Astrocyte (in vitro differentiated cells and primary cell): ENCODE data around the gene MYBPC1. TPM values are rescaled to one million over a fixed set of nuclear protein-coding genes. Genes with fewer than 3 reads are reported as not detected.

ENCODE experiments used
- DNase-seq: peaks from one replicate; pipeline ENCODE4 v3.0.0-alpha.2; 2010; ENCODE audit warnings: low read depth
- FAIRE-seq: peaks from 2 replicates; lab custom pipeline; 2011; peaks lifted over from hg19 to GRCh38; lab: Jason Lieb, UNC
- H2AFZ ChIP-seq: 2 replicates; pipeline ENCODE4 v1.6.0; 2012; ENCODE audit warnings: low read depth, low read length, inconsistent platforms
- H3K27ac ChIP-seq: 2 replicates; pipeline ENCODE4 v1.5.1; 2011; ENCODE audit warnings: low read depth, low read length, inconsistent platforms
- H3K27me3 ChIP-seq: 2 replicates; pipeline ENCODE4 v1.6.0; 2011; ENCODE audit warnings: low read length, inconsistent platforms; ENCODE audit not compliant: insufficient read depth
- H3K36me3 ChIP-seq: 2 replicates; pipeline ENCODE4 v1.5.1; 2011; ENCODE audit warnings: low read length, inconsistent platforms; ENCODE audit not compliant: insufficient read depth
- H3K4me1 ChIP-seq: 2 replicates; pipeline ENCODE4 v1.5.1; 2011; ENCODE audit warnings: low read length, inconsistent platforms; ENCODE audit not compliant: insufficient read depth
- H3K4me2 ChIP-seq: 2 replicates; pipeline ENCODE4 v1.6.0; 2012; ENCODE audit warnings: low read length, inconsistent platforms
- H3K4me3 ChIP-seq: 2 replicates; pipeline ENCODE4 v1.5.1; 2011; ENCODE audit warnings: low read depth, mild to moderate bottlenecking, low read length, inconsistent platforms; ENCODE audit not compliant: insufficient read depth
- H3K79me2 ChIP-seq: 2 replicates; pipeline ENCODE4 v1.6.0; 2012; ENCODE audit warnings: mild to moderate bottlenecking, low read length, inconsistent platforms; ENCODE audit not compliant: insufficient read depth
- H3K9ac ChIP-seq: 2 replicates; pipeline ENCODE4 v1.6.0; 2012; ENCODE audit warnings: mild to moderate bottlenecking, low read length, inconsistent platforms
- H3K9me3 ChIP-seq: 2 replicates; pipeline ENCODE4 v1.5.1; 2012; ENCODE audit warnings: low read depth, mild to moderate bottlenecking, low read length, inconsistent platforms; ENCODE audit not compliant: insufficient read depth
- H4K20me1 ChIP-seq: 2 replicates; pipeline ENCODE4 v1.6.0; 2012; ENCODE audit warnings: low read length, inconsistent platforms; ENCODE audit not compliant: insufficient read depth
- H3K27ac Mint-ChIP-seq: one replicate; pipeline ENCODE4 v1.8.0; 2021; ENCODE audit warnings: mild to moderate bottlenecking, mixed read lengths; ENCODE audit not compliant: unreplicated experiment
- H3K27me3 Mint-ChIP-seq: one replicate; pipeline ENCODE4 v1.8.0; 2021; ENCODE audit warnings: low read depth, mixed read lengths; ENCODE audit not compliant: unreplicated experiment
- H3K36me3 Mint-ChIP-seq: one replicate; pipeline ENCODE4 v1.8.0; 2021; ENCODE audit warnings: low read depth, mixed read lengths; ENCODE audit not compliant: unreplicated experiment
- H3K4me1 Mint-ChIP-seq: one replicate; pipeline ENCODE4 v1.8.0; 2021; ENCODE audit warnings: low read depth, mixed read lengths; ENCODE audit not compliant: unreplicated experiment
- H3K4me3 Mint-ChIP-seq: one replicate; pipeline ENCODE4 v1.8.0; 2021; ENCODE audit warnings: mild to moderate bottlenecking, moderate library complexity, mixed read lengths; ENCODE audit not compliant: unreplicated experiment
- H3K9me3 Mint-ChIP-seq: one replicate; pipeline ENCODE4 v1.8.0; 2021; ENCODE audit warnings: mild to moderate bottlenecking, mixed read lengths; ENCODE audit not compliant: unreplicated experiment
- EZH2 ChIP-seq: IDR thresholded peaks from 2 replicates; pipeline ENCODE4 v1.6.1; 2012; ENCODE audit warnings: mild to moderate bottlenecking, low read length, inconsistent platforms; ENCODE audit not compliant: insufficient read depth
- total RNA-seq: library from RNA; stranded (reverse); gene quantifications from 2 replicates; pipeline ENCODE4 v1.2.1, GENCODE V29; 2021
- TF ChIP-seq, protein P1 (sequence below): IDR thresholded peaks from 2 replicates; pipeline ENCODE4 v1.5.1; 2011; ENCODE audit warnings: low read depth, mild to moderate bottlenecking, inconsistent platforms, low read length, moderate library complexity; ENCODE audit not compliant: insufficient read depth

MYBPC1 gene
- total RNA-seq, 1 donor from 2014 or later: not detected

DNA sequence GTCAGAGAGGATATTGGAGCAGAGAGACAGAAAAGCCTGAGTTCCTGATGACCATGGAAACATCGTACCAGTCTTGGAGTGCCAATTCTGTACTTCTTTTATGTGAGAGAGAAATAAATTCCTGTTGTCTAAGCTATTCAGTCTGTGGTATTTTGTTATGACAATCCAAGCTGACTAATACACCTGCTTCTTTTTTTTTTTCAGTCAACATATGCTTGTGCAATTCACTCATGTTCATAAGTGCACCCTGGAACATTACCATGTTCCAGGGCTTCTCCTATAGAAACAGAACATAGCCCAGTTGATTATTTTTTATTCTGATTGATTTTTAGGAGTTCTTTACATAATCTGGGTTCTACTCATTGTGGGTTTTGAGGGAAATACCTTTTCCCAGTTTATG is 100.9 kb downstream of the MYBPC1 start:
- H3K27ac ChIP-seq: no peak overlapping the region
- TF ChIP-seq, protein P1, sequence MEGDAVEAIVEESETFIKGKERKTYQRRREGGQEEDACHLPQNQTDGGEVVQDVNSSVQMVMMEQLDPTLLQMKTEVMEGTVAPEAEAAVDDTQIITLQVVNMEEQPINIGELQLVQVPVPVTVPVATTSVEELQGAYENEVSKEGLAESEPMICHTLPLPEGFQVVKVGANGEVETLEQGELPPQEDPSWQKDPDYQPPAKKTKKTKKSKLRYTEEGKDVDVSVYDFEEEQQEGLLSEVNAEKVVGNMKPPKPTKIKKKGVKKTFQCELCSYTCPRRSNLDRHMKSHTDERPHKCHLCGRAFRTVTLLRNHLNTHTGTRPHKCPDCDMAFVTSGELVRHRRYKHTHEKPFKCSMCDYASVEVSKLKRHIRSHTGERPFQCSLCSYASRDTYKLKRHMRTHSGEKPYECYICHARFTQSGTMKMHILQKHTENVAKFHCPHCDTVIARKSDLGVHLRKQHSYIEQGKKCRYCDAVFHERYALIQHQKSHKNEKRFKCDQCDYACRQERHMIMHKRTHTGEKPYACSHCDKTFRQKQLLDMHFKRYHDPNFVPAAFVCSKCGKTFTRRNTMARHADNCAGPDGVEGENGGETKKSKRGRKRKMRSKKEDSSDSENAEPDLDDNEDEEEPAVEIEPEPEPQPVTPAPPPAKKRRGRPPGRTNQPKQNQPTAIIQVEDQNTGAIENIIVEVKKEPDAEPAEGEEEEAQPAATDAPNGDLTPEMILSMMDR: no peak
- TF ChIP-seq EZH2: no peak
- peaks cover 19% of the 10 kb centered on the region for H3K79me2 ChIP-seq
- Mint-ChIP-seq H3K36me3 (no peaks in the 10 kb centered on the region), H3K27ac (no peak overlapping the region), H3K4me3 (peak overlapping the region; percentile 62), H3K4me1 (peaks cover 4% of the 10 kb centered on the region), H3K9me3 (no peaks in the 10 kb centered on the region), H3K27me3 (peaks cover 4% of the 10 kb centered on the region)
- DNase-seq: peak; percentile 34
- no peaks in the 10 kb centered on the region for H3K27me3 ChIP-seq
- no peak overlapping the region for H2AFZ ChIP-seq
- no peaks in the 10 kb centered on the region for H3K36me3 ChIP-seq
- peaks cover 6% of the 10 kb centered on the region for H3K4me1 ChIP-seq
- H3K9ac ChIP-seq: no peak overlapping the region
- H3K4me3 ChIP-seq: no peak overlapping the region
- no peak overlapping the region for H3K4me2 ChIP-seq
- FAIRE-seq: no peak
- H4K20me1 ChIP-seq: no peaks in the 10 kb centered on the region
- H3K9me3 ChIP-seq: no peaks in the 10 kb centered on the region

DNA sequence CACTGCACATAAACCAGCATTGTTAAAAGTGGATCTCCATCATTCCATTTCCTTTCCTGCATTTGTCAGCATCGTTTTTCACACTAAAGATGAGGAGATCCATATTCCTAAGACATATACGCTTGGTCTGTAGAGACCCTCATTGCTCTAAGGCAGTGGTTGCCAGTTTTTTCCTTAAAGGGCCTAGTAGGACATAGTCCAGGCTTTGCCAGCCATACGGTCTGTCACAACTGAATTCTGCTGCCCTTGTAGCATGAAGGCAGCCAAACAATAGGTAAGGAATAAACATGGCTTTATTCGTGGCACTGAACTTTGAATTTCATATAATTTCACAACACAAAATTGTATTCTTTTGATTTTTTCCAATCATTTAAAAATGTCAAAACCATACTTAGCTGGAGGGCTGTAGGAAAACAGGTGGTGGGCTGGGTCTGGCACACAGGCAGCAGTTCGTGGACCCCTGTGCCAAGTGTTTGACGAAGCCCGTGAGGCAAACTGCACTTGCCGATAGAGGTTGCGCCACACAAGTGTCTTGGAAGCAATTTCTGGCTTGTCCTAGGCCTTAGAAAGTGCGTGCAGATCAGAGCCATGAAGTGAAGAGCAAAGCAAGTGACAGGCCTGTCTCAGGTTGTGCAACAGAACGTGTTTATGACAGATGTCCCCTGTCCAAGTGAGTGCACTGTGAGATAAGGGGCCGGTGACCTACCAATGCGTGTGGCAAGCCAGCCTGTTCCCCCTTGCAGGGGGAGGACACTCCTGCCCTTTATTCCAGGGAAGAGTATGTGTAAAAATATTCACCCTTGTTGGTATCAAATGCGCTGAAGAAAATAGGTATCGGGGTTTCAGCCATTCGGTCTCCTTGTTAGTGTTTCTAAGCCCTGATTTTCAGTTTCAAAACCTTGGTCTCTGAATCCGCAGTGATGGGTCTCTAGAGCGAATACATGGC is 101.8 kb downstream of the MYBPC1 start:
- H3K4me3 ChIP-seq: peak overlapping the region; percentile 78
- Mint-ChIP-seq H3K27me3 (peaks cover 4% of the 10 kb centered on the region), H3K4me1 (peaks cover 4% of the 10 kb centered on the region), H3K4me3 (peak overlapping the region; percentile 85), H3K27ac (peak overlapping the region; percentile 11), H3K9me3 (no peaks in the 10 kb centered on the region), H3K36me3 (no peaks in the 10 kb centered on the region)
- DNase-seq (no peak), FAIRE-seq (no peak)
- no peaks in the 10 kb centered on the region for H3K9me3 ChIP-seq
- H3K4me2 ChIP-seq: peak overlapping the region; percentile 98
- peak overlapping the region; percentile 78 for H3K9ac ChIP-seq
- no peaks in the 10 kb centered on the region for H3K36me3 ChIP-seq
- H2AFZ ChIP-seq: peak overlapping the region; percentile 99
- H3K27me3 ChIP-seq: no peaks in the 10 kb centered on the region
- H3K27ac ChIP-seq: no peak overlapping the region
- peaks cover 23% of the 10 kb centered on the region for H3K79me2 ChIP-seq
- H3K4me1 ChIP-seq: peaks cover 6% of the 10 kb centered on the region
- peaks cover 7% of the 10 kb centered on the region for H4K20me1 ChIP-seq
- TF ChIP-seq, protein P1: no peak
